Sigmoid colon (tissue), 4 donors: ENCODE data around the gene LENEP.

Experiments used
- CTCF ChIP-seq, 4 experiments: fragments of 450-650 bp in 3 of 4; fragments of 200-600 bp in 1 of 4; IDR thresholded peaks; one replicate each; pipeline ENCODE4 v1.5.1; 2016 to 2019; ENCODE audit warnings: antibody characterized with exemption in 4 of 4, mild to moderate bottlenecking in 3 of 4, moderate library complexity in 2 of 4
- EP300 ChIP-seq, 4 donors: sonication (generic); formaldehyde crosslinking; IDR thresholded peaks; one replicate each; pipeline ENCODE4 v1.6.1; 2017; ENCODE audit warnings: antibody characterized with exemption in 4 of 4
- POLR2A ChIP-seq, 2 donors: fragments of 450-650 bp; IDR thresholded peaks; one replicate each; pipeline ENCODE4 v1.6.1; 2016; ENCODE audit warnings: antibody characterized with exemption in 2 of 2, mild to moderate bottlenecking in 2 of 2, moderate library complexity in 2 of 2
- POLR2AphosphoS5 ChIP-seq, 4 donors: sonication (generic); formaldehyde crosslinking; IDR thresholded peaks; one replicate each; pipeline ENCODE4 v1.6.1; 2017; ENCODE audit warnings: antibody characterized with exemption in 4 of 4

- no peak for TF ChIP-seq CTCF (IDR thresholded peaks at IDR 0.05)
- no peak for TF ChIP-seq POLR2A (IDR thresholded peaks at IDR 0.05)
- TF ChIP-seq POLR2AphosphoS5 (IDR thresholded peaks at IDR 0.05), result no peak
- TF ChIP-seq EP300 (IDR thresholded peaks at IDR 0.05), result no peak
Measured at GRCh38 chr1:155011004-155011416, 17.6 kb downstream of the LENEP start.
